Cardiac fibroblast (primary cell): ENCODE results near the gene EHD4.

Source experiments
- DNase-seq, 2 donors: peaks; one replicate each; pipeline versions ENCODE4 v3.0.0 to v3.0.0-alpha.2; 2010; ENCODE audit warnings: low read depth in 2 of 2
- H3K4me3 ChIP-seq, 2 donors: replicated peaks in 1 of 2; 1 replicate in 1 of 2; 2 replicates in 1 of 2; pipeline ENCODE4 v1.5.1; 2011; ENCODE audit warnings: low read depth in 2 of 2, low read length in 2 of 2, mild to moderate bottlenecking in 2 of 2, moderate library complexity in 1 of 2
- CTCF ChIP-seq: IDR thresholded peaks from one replicate; pipeline ENCODE4 v1.5.1; 2011; ENCODE audit warnings: low read depth, mild to moderate bottlenecking, low read length, inconsistent platforms

The EHD4 gene

GRCh38 chr15:41922353-41922752 is 50.0 kb downstream of the EHD4 start:
- no peak overlapping the region for H3K4me3 ChIP-seq
- TF ChIP-seq CTCF = no peak
- DNase-seq = no peak

GRCh38 chr15:41921639-41922038 is 50.7 kb downstream of the EHD4 start:
- H3K4me3 ChIP-seq = no peak overlapping the region
- no peak for TF ChIP-seq CTCF
- no peak for DNase-seq

GRCh38 chr15:41921167-41921566 is 51.2 kb downstream of the EHD4 start:
- DNase-seq = peak; percentile 23 to 42
- no peak overlapping the region for H3K4me3 ChIP-seq
- TF ChIP-seq CTCF = no peak

GRCh38 chr15:41919954-41920538 is 52.3 kb downstream of the EHD4 start:
- DNase-seq = peak; percentile 68 to 97
- TF ChIP-seq CTCF = no peak
- no peak overlapping the region for H3K4me3 ChIP-seq

- no peak overlapping the region for H3K4me3 ChIP-seq
These were observed 53.0 kb downstream of the EHD4 start for GRCh38 chr15:41919201-41919820.

GRCh38 chr15:41918506-41919126 is 53.7 kb downstream of the EHD4 start:
- no peak for DNase-seq
- H3K4me3 ChIP-seq = no peak overlapping the region
- TF ChIP-seq CTCF = no peak

More at GRCh38 chr15:41919201-41919820, 53.0 kb downstream of the EHD4 start:
- peak in 1 of 2 donors; percentile 28 for DNase-seq
- TF ChIP-seq CTCF = no peak
